Sigmoid colon (tissue), 7 donors: ENCODE measurements around the gene VEGFA. TPM values are rescaled to one million over a fixed set of nuclear protein-coding genes. Genes with fewer than 3 reads are reported as not detected.

Experiments
- DNase-seq: peaks from one replicate; pipeline ENCODE4 v3.0.0-alpha.2; 2019
- H3K27ac ChIP-seq, 4 donors: fragments of 200-600 bp; sonication (generic); one replicate each; pipeline ENCODE4 v1.5.1; 2016 to 2019; ENCODE audit warnings: mild to moderate bottlenecking in 1 of 4
- H3K27me3 ChIP-seq, 3 donors: fragments of 200-600 bp; sonication (generic); one replicate each; pipeline ENCODE4 v1.5.1; 2019; ENCODE audit warnings: mild to moderate bottlenecking in 1 of 3
- H3K36me3 ChIP-seq, 4 donors: fragments of 200-600 bp; sonication (generic); one replicate each; pipeline ENCODE4 v1.5.1; 2016 to 2019
- H3K4me1 ChIP-seq, 4 donors: fragments of 200-600 bp; sonication (generic); one replicate each; pipeline ENCODE4 v1.5.1; 2017 to 2019
- H3K4me3 ChIP-seq, 4 donors: fragments of 200-600 bp; sonication (generic); one replicate each; pipeline ENCODE4 v1.5.1; 2017 to 2019; ENCODE audit warnings: mild to moderate bottlenecking in 2 of 4, moderate library complexity in 1 of 4
- H3K9me3 ChIP-seq, 4 donors: fragments of 200-600 bp in 3 of 4; sonication (generic) in 3 of 4; one replicate each; pipeline versions ENCODE4 v1.5.1 to v1.6.1; 2013 to 2019
- EP300 ChIP-seq, 4 donors: sonication (generic); formaldehyde crosslinking; IDR thresholded peaks; one replicate each; pipeline ENCODE4 v1.6.1; 2017; ENCODE audit warnings: antibody characterized with exemption in 4 of 4
- POLR2A ChIP-seq, 2 donors: fragments of 450-650 bp; IDR thresholded peaks; one replicate each; pipeline ENCODE4 v1.6.1; 2016; ENCODE audit warnings: antibody characterized with exemption in 2 of 2, mild to moderate bottlenecking in 2 of 2, moderate library complexity in 2 of 2
- POLR2AphosphoS5 ChIP-seq, 4 donors: sonication (generic); formaldehyde crosslinking; IDR thresholded peaks; one replicate each; pipeline ENCODE4 v1.6.1; 2017; ENCODE audit warnings: antibody characterized with exemption in 4 of 4
- WGBS, 2 donors: extraction: QIAGEN DNeasy Blood & Tissue Kit; methylation state at CpG; one replicate each; pipeline ENCODE4 v1.1.7; 2013; 5-methylcytosine and 5-hydroxymethylcytosine counted together
- intact Hi-C: fragments of 100-400 bp; cut with DNase I; formaldehyde crosslinking; loops from one replicate; pipeline ENCODE4 v1.15.1; 2023
- polyA plus RNA-seq, 3 donors: library from polyadenylated mRNA; stranded (reverse); fragments of 200-250 nt; gene quantifications; one replicate each; pipeline ENCODE4 v1.2.3, GENCODE V29; 2013
- total RNA-seq, 4 donors: library from RNA; depleted of rRNA; stranded (reverse); fragments of >200 nt; gene quantifications; one replicate each; pipeline ENCODE4 v1.1.0, GENCODE V29; 2016
- TF ChIP-seq, protein P1 (sequence below), 4 experiments: fragments of 450-650 bp in 3 of 4; fragments of 200-600 bp in 1 of 4; IDR thresholded peaks; one replicate each; pipeline ENCODE4 v1.5.1; 2016 to 2019; ENCODE audit warnings: antibody characterized with exemption in 4 of 4, mild to moderate bottlenecking in 3 of 4, moderate library complexity in 2 of 4
- donor health status: healthy with polysubstance abuse.
- donor health status: Bipolar disorder and iron deficiency.
- donor health status: healthy.

VEGFA gene
- total and polyA plus RNA-seq, 7 donors = 11.1 to 111 (median 34.2) TPM

- H3K27me3 ChIP-seq = no peaks in the 10 kb centered on the region
- WGBS, 2 donors = 76 to 88% methylated on average over 4 of the region's 4 CpGs
- intact Hi-C loops = no loop called here
- H3K4me1 ChIP-seq = peaks cover 0 to 32% (median 28%) of the 10 kb centered on the region in 4 donors
- DNase-seq = no peak
- no peak overlapping the region for H3K4me3 ChIP-seq
- no peaks in the 10 kb centered on the region for H3K9me3 ChIP-seq
- TF ChIP-seq EP300 (IDR thresholded peaks at IDR 0.05) (no peak), POLR2AphosphoS5 (IDR thresholded peaks at IDR 0.05) (no peak), POLR2A (IDR thresholded peaks at IDR 0.05) (no peak)
- TF ChIP-seq, protein P1, sequence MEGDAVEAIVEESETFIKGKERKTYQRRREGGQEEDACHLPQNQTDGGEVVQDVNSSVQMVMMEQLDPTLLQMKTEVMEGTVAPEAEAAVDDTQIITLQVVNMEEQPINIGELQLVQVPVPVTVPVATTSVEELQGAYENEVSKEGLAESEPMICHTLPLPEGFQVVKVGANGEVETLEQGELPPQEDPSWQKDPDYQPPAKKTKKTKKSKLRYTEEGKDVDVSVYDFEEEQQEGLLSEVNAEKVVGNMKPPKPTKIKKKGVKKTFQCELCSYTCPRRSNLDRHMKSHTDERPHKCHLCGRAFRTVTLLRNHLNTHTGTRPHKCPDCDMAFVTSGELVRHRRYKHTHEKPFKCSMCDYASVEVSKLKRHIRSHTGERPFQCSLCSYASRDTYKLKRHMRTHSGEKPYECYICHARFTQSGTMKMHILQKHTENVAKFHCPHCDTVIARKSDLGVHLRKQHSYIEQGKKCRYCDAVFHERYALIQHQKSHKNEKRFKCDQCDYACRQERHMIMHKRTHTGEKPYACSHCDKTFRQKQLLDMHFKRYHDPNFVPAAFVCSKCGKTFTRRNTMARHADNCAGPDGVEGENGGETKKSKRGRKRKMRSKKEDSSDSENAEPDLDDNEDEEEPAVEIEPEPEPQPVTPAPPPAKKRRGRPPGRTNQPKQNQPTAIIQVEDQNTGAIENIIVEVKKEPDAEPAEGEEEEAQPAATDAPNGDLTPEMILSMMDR (IDR thresholded peaks at IDR 0.05) = no peak
- H3K36me3 ChIP-seq = peaks cover 8 to 60% (median 43%) of the 10 kb centered on the region in 4 donors
- H3K27ac ChIP-seq = no peak overlapping the region
Measured at GRCh38 chr6:43778131-43778855, 8.3 kb downstream of the VEGFA start.

GRCh38 chr6:43778976-43779851, 9.2 kb downstream of the VEGFA start:
- H3K36me3 ChIP-seq = peaks cover 8 to 69% (median 49%) of the 10 kb centered on the region in 4 donors
- intact Hi-C loops = no loop called here
- peak overlapping the region in 1 of 4 donors; percentile 9 for H3K27ac ChIP-seq
- no peaks in the 10 kb centered on the region for H3K9me3 ChIP-seq
- TF ChIP-seq EP300 (IDR thresholded peaks at IDR 0.05) = no peak
- TF ChIP-seq POLR2A (IDR thresholded peaks at IDR 0.05) = no peak
- TF ChIP-seq, protein P1 (IDR thresholded peaks at IDR 0.05) = no peak
- TF ChIP-seq POLR2AphosphoS5 (IDR thresholded peaks at IDR 0.05) = no peak
- no peaks in the 10 kb centered on the region for H3K27me3 ChIP-seq
- WGBS, 2 donors = 85 to 91% methylated on average over 12 of the region's 12 CpGs
- H3K4me3 ChIP-seq = no peak overlapping the region
- H3K4me1 ChIP-seq = peaks cover 0 to 22% (median 19%) of the 10 kb centered on the region in 4 donors
- DNase-seq = no peak

DNA sequence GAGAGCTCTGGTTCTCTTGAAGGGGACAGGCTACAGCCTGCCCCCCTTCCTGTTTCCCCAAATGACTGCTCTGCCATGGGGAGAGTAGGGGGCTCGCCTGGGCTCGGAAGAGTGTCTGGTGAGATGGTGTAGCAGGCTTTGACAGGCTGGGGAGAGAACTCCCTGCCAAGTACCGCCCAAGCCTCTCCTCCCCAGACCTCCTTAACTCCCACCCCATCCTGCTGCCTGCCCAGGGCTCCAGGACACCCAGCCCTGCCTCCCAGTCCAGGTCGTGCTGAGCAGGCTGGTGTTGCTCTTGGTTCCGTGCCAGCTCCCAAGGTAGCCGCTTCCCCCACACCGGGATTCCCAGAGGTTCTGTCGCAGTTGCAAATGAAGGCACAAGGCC, 9.8 kb downstream of the VEGFA start:
- Histone ChIP-seq H3K36me3 (peaks cover 8 to 76% (median 53%) of the 10 kb centered on the region in 4 donors), H3K4me3 (no peak overlapping the region), H3K4me1 (peaks cover 0 to 16% (median 13%) of the 10 kb centered on the region in 4 donors), H3K9me3 (no peaks in the 10 kb centered on the region), H3K27ac (peak overlapping the region in 1 of 4 donors; percentile 15), H3K27me3 (no peaks in the 10 kb centered on the region)
- 72 to 77% methylated on average over 8 of the region's 8 CpGs for WGBS, 2 donors
- no peak for DNase-seq
- TF ChIP-seq EP300 (IDR thresholded peaks at IDR 0.05) (no peak), POLR2AphosphoS5 (IDR thresholded peaks at IDR 0.05) (no peak), POLR2A (IDR thresholded peaks at IDR 0.05) (no peak)
- TF ChIP-seq, protein P1 (IDR thresholded peaks at IDR 0.05) = no peak
- intact Hi-C loops = no loop called here

DNA sequence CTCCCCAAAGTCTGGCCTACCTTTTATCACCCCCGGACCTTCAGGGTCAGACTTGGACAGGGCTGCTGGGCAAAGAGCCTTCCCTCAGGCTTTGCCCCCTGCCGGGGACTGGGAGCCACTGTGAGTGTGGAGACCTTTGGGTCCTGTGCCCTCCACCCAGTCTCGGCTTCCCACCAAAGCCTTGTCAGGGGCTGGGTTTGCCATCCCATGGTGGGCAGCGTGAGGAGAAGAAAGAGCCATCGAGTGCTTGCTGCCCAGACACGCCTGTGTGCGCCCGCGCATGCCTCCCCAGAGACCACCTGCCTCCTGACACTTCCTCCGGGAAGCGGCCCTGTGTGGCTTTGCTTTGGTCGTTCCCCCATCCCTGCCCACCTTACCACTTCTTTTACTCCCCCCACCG, 10.3 kb downstream of the VEGFA start:
- peaks cover 8 to 80% (median 57%) of the 10 kb centered on the region in 4 donors for H3K36me3 ChIP-seq
- H3K4me1 ChIP-seq = peaks cover 0 to 12% (median 8%) of the 10 kb centered on the region in 4 donors
- H3K27ac ChIP-seq = peak overlapping the region in 1 of 4 donors; percentile 15
- TF ChIP-seq POLR2A (IDR thresholded peaks at IDR 0.05) (no peak), EP300 (IDR thresholded peaks at IDR 0.05) (no peak), POLR2AphosphoS5 (IDR thresholded peaks at IDR 0.05) (no peak)
- TF ChIP-seq, protein P1 (IDR thresholded peaks at IDR 0.05) = no peak
- no peak overlapping the region for H3K4me3 ChIP-seq
- no peaks in the 10 kb centered on the region for H3K27me3 ChIP-seq
- no peak for DNase-seq
- no peaks in the 10 kb centered on the region for H3K9me3 ChIP-seq
- 88 to 92% methylated on average over 13 of the region's 13 CpGs for WGBS, 2 donors
- intact Hi-C loops = no loop called here
